SK-N-MC (cell line): ENCODE measurements around the gene NT5C1B.
A peak's percentile ranks its signal among the peaks of the same experiment; 100 is the strongest.

Source experiments
- DNase-seq: peaks from one replicate; pipeline ENCODE4 v3.0.0-alpha.2; 2011; ENCODE audit warnings: low read depth, low spot score
- H3K27ac ChIP-seq: fragments of 200-600 bp; sonication (generic); 2 replicates; pipeline ENCODE4 v1.5.1; 2016; ENCODE audit warnings: mixed run types
- H3K36me3 ChIP-seq: fragments of 200-600 bp; sonication (generic); 2 replicates; pipeline ENCODE4 v1.6.1; 2017; ENCODE audit warnings: antibody characterized with exemption, low read length, mixed read lengths; ENCODE audit not compliant: insufficient read depth
- H3K4me3 ChIP-seq: fragments of 200-600 bp; sonication (generic); 2 replicates; pipeline ENCODE4 v1.5.1; 2016
- H3K9ac ChIP-seq: fragments of 200-600 bp; sonication (generic); 2 replicates; pipeline ENCODE4 v1.8.0; 2017; ENCODE audit warnings: mixed run types, mixed read lengths; ENCODE audit not compliant: insufficient read length
- H3K9me3 ChIP-seq: fragments of 200-600 bp; sonication (generic); 2 replicates; pipeline ENCODE4 v1.6.1; 2017; ENCODE audit warnings: low read depth, mild to moderate bottlenecking, antibody characterized with exemption, low read length, moderate library complexity, mixed read lengths
- EZH2 ChIP-seq: fragments of 200-600 bp; sonication (generic); IDR thresholded peaks from one replicate; pipeline ENCODE4 v1.6.1; 2017; ENCODE audit warnings: antibody characterized with exemption
- FOXP2 ChIP-seq: optimal IDR thresholded peaks from 2 replicates; pipeline ENCODE3; 2011; ENCODE audit warnings: mild to moderate bottlenecking, moderate library complexity; ENCODE audit not compliant: insufficient read depth; ENCODE audit errors: extremely low read length, control extremely low read depth
- POLR2AphosphoS5 ChIP-seq: IDR thresholded peaks from 2 replicates; pipeline ENCODE4 v1.6.1; 2012; ENCODE audit warnings: mild to moderate bottlenecking, low read depth, low read length, borderline replicate concordance

NT5C1B gene

GRCh38 chr2:18520451-18521425 lies 68.6 kb downstream of the NT5C1B start:
- Histone ChIP-seq H3K9ac (no peak overlapping the region), H3K9me3 (no peaks in the 10 kb centered on the region), H3K4me3 (no peak overlapping the region), H3K36me3 (no peaks in the 10 kb centered on the region), H3K27ac (no peak overlapping the region)
- DNase-seq = peak; percentile 2
- TF ChIP-seq FOXP2 = no peak
- TF ChIP-seq EZH2 = no peak
- no peak for TF ChIP-seq POLR2AphosphoS5

DNA sequence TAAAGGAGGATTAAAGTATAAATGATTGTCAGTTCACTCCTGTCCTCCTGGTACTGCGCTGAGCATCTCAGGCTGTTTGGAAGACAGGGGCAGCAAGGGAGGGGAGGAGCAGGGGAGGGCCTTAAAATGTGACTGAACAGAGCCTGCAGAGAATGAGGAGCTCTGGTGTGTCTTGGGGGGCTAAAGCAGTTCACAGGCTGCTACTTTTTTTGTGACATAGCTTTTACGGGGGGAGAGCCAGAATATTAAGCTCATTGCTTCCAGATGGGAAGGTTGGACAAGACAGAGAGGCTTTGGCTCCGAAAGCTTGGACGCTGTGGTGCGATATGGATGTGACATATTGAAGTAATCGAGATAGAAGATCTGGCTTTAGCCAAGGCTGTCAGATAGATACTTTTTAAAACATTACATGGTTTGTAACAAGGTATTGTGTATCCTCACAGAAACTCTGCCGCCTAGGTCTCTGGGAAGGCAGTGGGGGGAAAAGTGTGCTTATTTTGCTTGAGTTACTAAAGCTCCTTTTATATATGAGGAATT lies 69.4 kb downstream of the NT5C1B start:
- Histone ChIP-seq H3K9ac (no peak overlapping the region), H3K4me3 (no peak overlapping the region), H3K36me3 (no peaks in the 10 kb centered on the region), H3K9me3 (no peaks in the 10 kb centered on the region), H3K27ac (no peak overlapping the region)
- DNase-seq = no peak
- TF ChIP-seq POLR2AphosphoS5 (no peak), FOXP2 (no peak), EZH2 (no peak)

GRCh38 chr2:18518116-18519111 lies 71.0 kb downstream of the NT5C1B start:
- H3K36me3 ChIP-seq = no peaks in the 10 kb centered on the region
- H3K9me3 ChIP-seq = no peaks in the 10 kb centered on the region
- no peak overlapping the region for H3K4me3 ChIP-seq
- no peak overlapping the region for H3K27ac ChIP-seq
- H3K9ac ChIP-seq = no peak overlapping the region
- TF ChIP-seq EZH2 (no peak), FOXP2 (no peak), POLR2AphosphoS5 (no peak)
- DNase-seq = no peak

DNA sequence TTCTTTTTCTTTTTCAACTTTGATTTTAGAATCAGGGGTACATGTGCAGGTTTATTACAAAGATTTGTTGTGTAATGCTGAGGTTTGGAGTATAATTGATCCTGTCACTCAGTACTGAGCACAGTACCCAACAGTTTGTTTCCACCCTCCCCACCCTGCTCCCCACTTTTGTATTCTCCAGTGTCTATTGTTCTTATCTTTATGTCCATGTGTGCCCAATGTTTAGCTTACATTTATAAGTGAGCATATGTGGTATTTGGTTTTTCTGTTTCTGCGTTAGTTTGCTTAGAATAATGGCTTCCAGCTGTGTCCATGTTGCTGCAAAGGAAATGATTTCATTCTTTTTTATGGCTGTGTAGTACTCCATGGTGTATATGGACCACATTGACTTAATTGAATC lies 72.0 kb downstream of the NT5C1B start:
- H3K27ac ChIP-seq = no peak overlapping the region

DNA sequence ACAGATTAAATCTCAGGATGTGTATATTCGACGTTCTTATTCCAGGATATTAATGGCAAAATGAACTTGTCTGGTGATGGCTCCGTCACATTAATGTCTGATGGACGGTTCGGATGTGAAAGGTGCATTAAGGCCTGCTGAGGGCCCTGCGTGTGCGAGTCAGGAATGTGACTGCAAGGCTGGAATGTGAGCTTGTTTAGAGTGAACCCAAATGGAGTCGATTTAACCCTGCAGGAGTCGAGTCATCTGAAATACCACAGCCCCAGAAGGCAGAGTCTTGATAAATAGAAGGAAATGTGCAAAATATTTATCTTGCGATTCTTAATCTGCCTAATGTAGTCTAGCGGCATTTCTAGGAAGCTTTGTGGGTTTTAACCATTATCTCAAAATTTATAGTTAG lies 73.3 kb downstream of the NT5C1B start:
- H3K4me3 ChIP-seq = no peak overlapping the region
- H3K9me3 ChIP-seq = no peaks in the 10 kb centered on the region
- no peak for DNase-seq
- no peak overlapping the region for H3K27ac ChIP-seq
- no peak overlapping the region for H3K9ac ChIP-seq
- no peak for TF ChIP-seq EZH2
- TF ChIP-seq FOXP2 = no peak
- no peak for TF ChIP-seq POLR2AphosphoS5
- no peaks in the 10 kb centered on the region for H3K36me3 ChIP-seq

More for the DNA sequence above, 72.0 kb downstream of the NT5C1B start:
- Histone ChIP-seq H3K36me3 (no peaks in the 10 kb centered on the region), H3K9me3 (no peaks in the 10 kb centered on the region), H3K4me3 (no peak overlapping the region), H3K9ac (no peak overlapping the region)
- TF ChIP-seq POLR2AphosphoS5 = no peak
- no peak for TF ChIP-seq FOXP2
- no peak for TF ChIP-seq EZH2
- DNase-seq = no peak

DNA sequence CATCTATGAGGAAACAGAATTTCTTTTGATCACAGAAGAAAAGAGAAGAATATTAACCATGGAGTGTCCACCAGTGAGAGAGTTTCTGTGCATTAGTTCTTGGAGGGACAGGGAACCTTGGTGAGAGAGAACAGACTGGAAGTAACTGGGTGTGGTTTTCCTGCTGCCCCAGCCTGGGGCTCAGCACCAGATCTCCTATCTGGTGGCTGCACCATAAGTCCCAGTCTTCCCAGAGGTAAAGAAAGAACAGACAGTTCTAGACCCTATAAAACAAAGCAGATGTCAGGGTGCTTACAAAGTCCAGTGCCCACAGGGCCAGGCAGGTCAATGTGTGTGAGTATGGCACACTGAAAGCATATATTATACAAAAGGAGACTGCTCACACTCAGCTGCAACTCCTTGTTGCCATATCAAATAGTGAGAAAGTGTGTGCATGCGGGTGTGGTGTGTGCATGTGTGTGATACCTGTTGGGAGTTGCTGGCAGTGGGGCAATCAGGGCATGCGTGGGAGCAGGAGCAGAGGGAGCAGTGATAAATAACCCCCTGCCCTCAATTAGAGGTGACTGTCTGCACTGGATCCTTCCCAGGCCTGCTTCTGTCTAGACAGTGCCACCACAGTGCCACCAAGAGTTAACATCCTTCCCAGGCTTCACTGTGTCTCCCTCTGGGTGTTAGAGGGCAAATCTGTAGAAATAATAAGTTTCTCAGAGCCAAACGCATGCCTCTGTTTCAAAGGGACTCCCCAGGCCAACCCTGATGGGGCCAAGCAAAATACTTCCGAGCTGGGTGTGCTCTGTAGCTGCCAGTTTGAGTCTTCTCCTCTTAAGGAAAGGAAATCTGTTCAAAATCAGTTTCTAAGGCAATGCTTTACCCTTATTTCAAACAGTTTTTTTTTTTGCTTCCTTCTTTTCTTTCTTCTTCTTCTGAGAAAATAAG lies 74.6 kb downstream of the NT5C1B start:
- Histone ChIP-seq H3K9me3 (no peaks in the 10 kb centered on the region), H3K36me3 (no peaks in the 10 kb centered on the region), H3K27ac (no peak overlapping the region), H3K9ac (no peak overlapping the region), H3K4me3 (no peak overlapping the region)
- TF ChIP-seq POLR2AphosphoS5 (no peak), EZH2 (no peak), FOXP2 (no peak)
- no peak for DNase-seq
